ENCODE results near the gene TIMM10.

The TIMM10 gene, protein sequence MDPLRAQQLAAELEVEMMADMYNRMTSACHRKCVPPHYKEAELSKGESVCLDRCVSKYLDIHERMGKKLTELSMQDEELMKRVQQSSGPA
- total RNA-seq: 9.2 to 26.6 (median 17.9) reads per million in 17 experiments

DNA sequence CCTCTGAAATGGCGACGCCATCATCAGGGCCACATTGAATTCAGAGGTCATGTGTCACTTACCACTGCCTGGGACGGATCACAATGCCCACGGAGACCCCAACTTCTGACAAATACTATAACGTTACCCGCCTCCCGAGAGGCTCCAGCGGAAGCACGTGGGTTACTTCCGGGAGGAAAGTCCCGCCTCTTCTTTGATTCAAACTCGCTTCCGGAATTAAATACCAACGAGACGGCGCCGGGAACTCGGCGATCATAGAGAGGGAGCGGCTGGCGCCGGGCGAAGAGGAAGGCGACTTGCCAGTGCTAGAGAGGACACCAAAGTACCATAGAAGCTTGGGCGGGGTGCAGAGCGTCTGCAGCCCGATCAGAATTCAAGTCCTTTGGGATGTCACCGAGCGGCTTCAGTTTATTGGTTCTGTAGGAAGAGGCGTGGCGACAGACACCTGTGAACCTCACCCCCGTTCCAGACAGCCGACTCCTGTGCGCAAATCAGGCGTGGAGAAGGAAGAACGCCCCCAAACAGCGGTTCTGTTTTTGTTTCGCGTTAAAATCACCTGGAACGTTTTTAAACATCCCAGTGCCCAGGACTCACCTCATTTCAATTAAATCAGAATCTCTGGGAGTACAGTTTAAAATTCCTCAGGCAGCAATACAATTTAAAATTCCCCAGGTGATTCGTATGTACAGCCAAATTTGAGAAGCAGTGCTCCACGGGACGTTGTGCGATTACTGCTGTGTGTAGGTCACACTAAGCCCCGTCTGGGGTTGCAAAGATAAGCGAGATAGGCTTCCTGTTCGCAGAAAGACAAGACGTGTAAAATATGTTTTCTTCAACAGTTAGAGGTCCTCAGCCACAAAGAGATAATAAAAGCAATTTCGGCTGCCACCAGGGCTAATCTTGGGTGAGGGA is at the start of gene TIMM10:
Gene TIMM10 (minus strand): TSS at position 159 of the 912 bp plus-strand sequence. CDS start 565 bp downstream, outside the sequence.
- DNase-seq: peak; percentile 96 to 98 (median 98)

DNA sequence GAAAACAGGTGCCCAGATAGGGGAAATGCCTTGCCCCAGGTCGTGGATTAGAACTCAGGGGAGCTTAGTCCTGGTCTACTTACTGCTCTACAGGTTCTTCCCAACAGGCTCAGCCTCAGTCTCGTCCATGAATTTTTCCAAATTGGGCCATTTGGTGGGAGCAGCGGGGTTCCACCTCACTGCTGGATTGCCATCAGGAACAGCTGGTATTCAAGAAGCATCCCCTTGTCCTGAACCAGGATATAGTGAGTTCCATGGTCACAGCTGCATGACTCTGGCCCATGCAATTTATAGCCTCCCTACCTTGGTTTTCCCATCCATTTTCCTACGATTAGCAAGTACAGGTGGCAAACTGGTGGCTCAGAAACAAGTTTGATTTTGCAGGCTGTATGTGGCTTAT is 43.5 kb upstream of the TIMM10 start:
- no peak for DNase-seq

DNA sequence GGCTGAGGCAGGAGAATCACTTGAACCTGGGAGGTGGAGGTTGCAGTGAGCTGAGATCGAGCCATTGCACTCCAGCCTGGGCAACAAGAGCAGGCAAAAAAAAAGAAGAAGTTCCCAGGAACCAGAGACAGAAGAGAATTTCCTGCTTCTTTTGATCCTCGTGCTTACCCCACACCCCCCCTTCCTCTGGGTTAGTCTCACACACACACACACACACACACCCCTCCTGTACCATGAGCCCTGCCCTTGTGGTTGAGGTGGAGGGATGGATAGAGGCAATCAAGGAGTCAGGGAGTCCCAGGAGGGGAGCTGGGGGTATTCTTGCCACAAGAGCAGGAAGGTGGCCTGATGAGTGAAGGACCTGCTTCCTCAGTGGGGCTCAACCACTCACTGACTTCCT is 41.1 kb upstream of the TIMM10 start:
- peak; percentile 36 to 74 (median 60) for DNase-seq

DNA sequence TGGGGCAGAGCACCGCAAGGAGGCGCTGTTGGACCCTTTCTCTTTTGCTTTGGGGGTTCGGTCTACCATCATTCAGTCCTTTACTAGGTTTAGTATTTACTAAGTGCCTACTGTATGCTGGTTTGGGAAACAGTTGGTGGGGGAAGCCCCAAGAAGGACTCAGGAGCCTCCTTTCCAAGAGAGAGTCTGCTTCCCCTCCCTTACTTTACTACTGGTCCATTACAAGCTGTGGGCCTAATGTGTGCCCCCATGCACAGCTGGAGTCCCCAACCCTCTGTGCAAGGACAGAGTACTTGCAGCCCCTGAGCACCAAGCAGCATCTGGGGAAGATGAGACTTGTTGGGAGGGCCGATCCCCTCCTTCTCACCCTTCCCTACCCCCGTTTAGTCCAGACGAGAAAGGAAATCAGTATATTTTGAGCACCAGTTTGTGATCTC is 37.8 kb upstream of the TIMM10 start:
- DNase-seq: peak; percentile 88 to 96 (median 94)

DNA sequence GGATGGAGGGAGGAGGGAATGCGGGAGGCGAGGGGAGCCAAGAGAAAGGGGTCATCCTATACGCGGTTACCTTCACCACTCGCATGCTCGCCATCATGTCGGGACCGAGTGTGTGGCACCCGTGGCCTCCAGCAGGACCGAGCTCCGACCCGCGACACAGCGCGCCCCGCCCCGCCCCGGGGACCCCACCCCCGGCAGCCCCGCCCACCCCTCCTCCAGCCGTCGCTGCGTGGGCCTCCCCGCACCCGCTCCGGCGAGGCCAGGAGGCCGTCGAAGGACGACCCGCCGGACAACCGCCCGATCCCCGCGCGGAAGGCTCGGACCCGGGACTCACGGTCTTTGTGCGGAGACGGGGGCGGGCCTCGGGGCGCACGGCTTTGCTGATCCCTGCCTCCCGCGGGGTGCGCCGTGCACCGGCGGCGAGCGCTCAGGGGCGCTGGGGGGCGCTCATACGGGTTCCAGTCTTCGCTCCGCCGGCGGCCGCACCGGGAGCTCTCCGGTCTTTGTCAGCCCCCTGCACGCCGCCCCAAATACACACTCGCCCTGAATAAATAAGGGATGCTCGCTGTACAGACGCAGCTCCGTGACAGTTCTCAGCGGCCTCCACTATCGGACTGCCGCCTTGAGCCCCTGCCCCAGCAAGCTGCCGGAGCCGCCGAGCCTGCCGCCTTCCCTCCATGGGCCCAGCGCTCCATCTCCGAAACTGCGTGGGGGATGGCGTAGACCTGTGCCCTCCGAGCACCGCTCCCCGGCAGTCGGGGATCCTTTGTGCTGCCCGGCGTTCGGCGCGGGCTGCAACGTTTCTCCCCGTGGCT is 37.2 kb upstream of the TIMM10 start, which contains the start of gene UBE2L6:
Gene UBE2L6 (minus strand): TSS at position 158 of the 815 bp plus-strand sequence. CDS start 61 bp downstream, at position 97.
- DNase-seq: peak; percentile 40 to 81 (median 59)

DNA sequence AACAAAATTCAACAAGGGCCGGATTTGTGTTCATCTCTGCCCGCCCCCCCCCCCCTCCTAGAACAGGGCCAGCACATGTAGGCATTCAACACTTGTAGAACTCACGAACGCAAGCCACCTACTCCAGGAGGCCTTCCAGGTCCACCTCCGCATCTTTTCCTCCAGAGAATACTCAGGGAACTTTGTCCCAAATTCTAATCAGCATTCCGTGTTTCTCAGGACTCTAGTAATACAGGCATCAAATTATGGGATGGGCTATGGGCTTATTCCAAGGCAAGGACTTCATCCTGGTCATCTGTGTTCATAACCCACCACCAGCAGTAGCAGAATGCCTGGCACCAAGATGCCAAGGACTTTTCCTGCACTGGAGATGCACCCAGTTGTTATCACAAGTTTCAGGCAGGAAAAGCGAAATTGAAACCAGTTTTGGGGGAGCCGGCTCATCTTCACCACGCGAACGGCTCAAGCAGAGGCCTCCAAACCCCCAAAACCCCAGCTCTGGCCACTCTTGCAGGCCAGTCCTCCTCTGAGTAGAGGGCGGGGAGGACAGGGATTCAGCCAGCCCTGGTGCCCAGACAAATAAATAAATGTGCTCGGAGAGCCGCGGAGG is 36.5 kb upstream of the TIMM10 start:
- DNase-seq: peak in 2 of 4 experiments; percentile 27 to 29

DNA sequence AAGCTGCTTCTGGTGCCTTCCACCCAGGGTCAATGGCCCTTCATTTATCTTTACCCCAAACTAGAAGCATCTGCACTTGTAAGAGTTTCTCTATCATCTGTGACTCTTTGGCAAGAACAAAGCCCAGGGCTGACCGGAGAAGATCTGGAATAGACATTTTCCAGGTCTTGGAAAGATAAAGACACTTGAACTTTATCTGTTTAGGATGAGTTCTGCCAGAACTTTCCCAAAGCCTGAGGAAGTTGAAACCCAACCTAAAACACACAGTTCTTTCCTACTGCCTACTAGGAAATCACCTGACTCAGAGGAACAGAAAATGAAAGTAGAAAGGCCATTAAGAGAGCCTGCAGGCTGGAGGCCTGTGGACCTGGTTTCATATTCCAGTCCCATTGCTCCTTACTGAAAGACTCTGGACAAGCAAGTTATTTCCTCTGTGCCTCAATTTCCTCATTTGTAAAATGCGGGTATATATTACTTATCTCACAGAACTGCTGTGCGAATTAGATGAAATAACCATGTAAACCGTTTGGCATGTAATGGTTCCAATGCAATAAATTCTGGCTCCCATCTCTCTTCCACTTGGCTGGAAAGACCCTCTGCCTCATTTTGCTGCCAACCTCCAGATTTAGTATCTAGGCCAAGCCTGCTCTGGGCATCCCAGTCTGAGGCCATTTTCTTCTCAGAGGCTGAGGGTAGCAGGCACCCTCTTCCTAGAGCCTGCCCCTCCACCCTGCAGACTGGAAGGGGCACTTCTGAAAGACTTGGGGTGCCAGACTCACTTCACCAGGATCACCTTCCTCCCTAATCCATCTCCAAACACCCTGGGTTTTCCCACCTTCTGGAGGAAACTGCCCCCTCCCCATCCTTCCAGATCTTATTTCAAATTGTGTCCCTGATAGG is 35.7 kb upstream of the TIMM10 start:
- DNase-seq: peak; percentile 48 to 74 (median 66)

DNA sequence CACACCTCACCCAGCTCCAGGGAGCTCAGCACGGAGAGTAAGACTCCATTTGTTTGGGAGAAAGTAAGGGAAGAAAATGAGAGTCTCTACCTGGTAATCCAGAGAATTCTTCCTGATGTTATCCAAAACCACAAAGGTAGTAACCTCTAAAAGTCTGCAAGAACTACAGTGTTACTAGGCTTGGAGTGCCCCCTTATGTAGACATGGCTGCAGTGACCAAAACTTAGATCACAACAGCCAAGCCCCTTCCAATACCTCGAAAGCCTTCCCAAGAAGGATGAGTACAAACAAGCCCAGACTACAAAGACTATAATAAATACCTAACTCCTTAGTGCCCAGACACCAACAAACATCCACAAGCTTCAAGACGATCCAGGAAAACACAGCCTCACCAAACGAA is 32.0 kb upstream of the TIMM10 start:
- DNase-seq: no peak

DNA sequence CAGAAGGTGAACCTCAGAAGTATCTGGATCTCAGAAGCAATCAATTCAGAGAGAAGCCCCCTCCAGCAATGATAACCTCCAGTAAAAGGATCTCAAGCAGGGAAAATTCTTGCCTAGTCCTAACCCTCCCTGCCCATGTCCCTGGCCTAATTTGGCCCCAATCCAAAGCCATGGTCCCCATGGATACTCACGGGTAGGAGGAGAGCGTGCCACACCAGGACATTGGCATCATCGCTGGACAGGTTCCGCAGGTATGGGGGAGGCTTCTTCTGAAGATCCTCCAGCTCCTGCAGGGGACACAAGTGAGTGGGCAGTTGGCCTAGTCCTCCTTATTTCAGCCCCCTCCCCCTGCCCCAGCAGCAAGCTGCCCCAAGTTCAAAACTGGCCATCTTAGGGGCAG is 29.6 kb upstream of the TIMM10 start:
- no peak for DNase-seq

DNA sequence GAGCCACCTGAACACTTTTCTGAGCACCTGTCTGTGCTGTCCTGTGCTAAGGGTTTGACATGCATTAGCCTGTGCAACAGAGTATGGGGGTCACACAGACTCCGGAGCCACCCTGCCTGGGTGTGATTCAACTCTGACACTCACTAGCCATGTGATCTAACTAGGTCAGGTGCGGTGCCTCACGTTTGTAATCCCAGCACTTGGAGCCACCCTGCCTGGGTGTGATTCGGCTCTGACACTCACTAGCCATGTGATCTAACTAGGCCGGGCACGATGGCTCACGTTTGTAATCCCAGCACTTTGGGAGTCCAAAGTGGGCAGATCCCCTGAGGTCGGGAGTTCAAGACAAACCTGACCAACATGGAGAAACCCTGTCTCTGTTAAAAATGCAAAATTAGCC is 25.5 kb upstream of the TIMM10 start:
- DNase-seq: no peak

DNA sequence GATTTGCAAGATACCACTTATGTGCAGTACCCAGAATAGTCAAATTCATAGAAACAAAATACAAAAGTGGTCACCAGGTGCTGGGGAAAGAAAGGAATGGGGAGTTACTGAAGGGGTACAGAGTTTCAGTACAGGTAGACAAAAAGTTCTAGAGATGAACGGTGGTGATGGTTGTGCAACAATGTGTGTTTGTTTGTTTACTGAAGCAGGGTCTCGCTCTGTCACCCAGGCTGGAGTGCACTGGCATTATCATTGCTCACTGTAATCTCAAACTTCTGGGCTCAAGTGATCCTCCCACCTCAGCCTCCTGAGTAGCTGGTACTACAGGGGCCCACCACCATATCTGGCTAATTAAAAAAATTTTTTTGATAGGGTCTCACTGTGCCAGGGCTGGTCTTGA is 24.8 kb upstream of the TIMM10 start:
- DNase-seq: no peak

DNA sequence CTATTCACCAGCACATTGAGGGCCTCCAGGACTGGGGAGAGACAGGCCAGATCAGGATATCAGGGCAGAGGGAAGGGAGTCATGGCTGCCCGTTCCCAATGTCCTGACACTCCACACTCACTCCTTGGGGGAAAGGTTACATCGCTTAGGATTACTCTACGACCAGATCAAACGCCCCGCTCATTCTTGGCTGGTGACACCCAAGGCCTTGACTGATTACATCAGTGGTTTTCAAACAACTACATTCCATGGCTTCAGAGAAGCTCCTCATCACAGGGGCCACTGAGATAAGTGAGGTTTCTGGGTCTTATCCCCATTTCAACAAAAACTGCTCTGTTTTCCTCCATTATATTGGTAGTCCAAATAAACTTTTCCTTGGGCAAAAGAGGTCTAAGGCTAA is 21.9 kb upstream of the TIMM10 start:
- DNase-seq: no peak

DNA sequence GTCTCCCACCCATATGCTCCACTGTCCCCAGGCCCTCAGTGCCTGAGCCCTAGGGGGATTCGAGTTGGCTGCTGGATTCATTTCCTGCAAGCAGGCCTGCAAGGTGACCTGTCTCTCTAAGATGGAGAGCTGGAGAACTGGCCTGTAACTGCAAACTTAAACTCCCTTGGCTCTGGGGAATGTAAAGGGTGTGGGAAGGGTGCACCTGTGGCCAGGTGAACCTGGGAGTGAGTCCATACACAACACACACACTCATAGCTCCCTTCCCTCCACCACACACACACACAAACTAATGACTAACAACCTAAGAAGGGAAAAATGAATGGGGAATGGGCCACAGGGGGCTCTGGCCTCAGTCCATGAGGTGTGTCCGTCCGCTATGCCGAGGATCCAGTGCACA is 21.4 kb upstream of the TIMM10 start:
- DNase-seq: no peak

DNA sequence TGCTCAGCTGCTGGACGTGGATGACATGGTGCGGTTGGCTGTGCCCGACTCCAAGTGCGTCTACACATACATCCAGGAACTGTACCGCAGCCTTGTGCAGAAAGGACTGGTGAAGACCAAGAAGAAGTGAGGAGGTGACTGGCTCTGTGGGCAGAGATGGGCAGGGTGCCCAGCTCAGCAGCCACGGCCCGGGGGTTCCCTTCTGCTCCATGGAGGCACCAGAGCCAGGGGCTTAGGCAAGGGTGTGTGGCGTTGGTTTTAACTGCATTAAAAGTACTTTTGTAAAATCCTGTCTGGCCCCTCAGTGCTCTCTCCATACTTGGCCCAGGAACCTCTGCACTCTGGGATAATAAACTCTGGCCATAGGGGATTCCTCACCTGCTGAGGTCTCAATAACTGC is 19.4 kb upstream of the TIMM10 start:
- DNase-seq: no peak

DNA sequence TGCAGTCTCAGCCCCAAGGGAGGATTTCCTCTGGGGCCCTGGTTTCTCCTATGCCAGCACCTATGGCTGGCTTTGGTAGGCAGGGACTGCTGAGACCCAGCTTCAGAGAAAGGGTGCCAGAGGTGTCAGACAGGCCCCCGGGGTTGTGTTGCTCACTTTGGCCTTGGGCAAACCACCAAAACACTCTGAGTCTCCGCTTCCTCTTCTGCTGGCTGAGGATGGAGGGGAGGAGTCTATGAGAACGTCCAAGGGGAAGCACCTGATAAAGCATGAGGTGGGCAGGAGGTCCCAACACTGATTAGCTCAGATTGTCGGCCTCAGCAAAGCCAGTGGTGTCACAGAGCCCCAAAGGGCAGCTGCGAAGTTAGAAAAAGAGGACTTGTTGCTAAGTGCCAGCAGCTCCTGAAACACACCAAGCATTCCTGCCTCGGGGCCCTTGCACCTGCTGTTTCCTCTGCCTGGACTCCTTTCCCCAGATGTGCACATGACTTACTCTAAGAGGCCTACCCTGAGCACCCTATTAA is 17.4 kb upstream of the TIMM10 start:
- DNase-seq: peak; percentile 34 to 65 (median 60)

DNA sequence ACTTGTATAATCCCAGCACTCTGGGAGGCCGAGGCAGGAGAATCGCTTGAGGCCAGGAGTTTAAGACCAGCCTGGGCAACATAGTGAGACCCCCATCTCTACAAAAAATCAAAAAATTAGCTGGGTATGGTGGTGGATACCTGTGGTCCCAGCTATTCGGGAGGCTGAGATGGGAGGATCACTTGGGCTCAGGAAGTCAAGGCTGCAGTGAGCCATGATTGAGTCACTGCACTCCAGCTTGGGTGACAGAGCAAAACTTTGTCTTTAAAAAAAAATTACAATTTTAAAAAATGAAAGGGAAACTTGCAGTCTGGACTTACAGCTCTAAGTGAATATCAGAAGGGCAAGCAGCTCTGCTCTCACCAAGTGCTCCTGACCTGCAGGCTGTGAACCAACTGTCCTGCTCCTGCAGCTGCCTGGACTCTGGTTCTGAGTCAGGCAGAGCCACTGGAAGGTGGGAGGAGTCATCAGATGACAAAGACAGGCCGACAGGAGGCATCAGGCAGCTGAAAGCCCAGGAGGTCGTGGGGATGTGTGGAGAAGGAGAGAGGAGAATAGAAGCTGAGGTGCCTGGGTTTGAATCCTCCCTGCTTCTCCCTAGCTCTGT is 16.4 kb upstream of the TIMM10 start:
- peak in 3 of 4 experiments; percentile 21 to 30 (median 26) for DNase-seq

DNA sequence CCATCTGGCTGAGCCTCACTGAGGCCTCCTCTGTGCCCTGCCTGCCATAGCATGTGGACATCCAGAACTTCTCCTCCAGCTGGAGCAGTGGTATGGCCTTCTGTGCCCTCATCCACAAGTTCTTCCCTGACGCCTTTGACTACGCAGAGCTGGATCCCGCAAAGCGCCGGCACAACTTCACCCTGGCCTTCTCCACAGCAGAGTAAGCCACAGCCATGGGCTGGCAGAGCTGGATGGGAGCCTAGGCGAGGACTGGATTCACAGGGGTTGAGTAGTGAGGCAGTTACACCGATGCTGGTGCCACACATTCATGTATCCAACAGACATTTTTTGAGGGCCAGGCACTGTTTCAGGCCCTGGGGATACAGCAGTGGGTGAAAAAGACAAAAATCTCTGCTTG is 15.9 kb upstream of the TIMM10 start:
- DNase-seq: no peak

DNA sequence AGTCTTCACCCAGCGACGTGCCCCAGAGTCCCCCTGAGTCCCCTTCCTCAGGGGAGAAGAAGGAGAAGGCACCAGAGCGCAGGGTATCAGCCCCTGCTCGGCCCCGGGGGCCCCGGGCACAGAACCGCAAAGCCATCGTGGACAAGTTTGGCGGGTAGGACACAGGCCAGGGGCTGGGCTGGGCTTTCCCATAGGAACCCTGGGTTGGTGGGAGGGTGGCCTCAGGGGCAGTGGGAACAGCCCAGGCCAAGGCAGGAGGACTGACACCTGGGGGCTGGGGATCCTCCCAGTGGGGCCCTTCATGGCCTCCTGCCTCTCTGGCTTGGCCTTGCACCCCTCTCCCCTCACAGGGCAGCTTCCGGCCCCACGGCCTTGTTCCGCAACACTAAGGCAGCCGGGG is 15.3 kb upstream of the TIMM10 start:
- DNase-seq: no peak

DNA sequence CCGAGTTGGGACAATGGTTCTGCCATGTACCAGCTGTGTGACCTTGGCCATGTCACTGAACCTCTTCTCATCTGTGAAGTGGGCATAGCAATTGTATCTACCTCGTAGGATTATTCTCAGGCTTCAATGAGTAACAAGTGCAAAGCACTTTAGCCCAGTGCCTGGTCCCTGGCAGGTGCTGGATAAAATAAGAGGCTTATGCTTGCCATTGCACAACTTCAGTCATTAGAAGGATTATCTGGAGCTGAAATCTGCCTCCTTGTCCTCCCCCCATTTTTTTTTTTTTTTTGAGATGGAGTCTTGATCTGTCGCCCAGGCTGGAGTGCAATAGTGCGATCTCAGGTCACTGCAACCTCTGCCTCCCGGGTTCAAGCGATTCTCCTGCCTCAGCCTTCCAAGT is 14.0 kb upstream of the TIMM10 start:
- no peak for DNase-seq

DNA sequence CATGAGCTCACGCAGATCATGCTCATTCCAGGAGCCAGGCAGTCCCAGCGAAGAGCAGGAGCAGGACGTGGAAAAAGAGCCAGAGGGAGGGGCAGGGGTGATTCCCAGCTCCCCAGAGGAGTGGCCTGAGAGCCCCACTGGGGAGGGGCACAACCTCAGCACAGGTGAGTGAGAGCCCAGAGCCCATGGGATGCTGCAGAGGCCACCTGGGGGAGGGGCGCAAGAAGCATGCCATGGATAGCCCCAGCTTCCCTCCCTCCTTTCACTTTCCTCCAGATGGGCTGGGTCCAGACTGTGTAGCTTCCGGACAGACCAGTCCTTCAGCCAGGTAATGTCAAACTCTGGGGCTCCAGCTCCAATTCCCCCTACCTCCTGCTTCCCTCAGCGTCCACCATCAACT is 13.0 kb upstream of the TIMM10 start:
- DNase-seq: no peak

DNA sequence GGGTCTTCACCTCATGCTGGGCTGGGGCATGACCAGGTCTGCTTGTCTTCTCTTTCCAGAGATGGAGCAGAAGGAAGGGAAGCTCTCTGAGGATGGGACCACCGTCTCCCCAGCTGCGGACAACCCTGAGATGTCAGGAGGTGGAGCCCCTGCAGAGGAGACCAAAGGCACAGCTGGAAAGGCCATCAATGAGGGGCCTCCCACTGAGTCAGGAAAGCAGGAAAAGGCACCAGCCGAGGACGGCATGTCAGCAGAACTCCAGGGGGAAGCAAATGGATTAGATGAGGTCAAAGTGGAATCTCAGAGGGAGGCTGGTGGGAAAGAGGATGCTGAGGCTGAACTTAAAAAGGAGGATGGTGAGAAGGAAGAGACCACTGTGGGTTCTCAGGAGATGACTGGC is 12.0 kb upstream of the TIMM10 start:
- DNase-seq: no peak

All from suppressor macrophage (primary cell).